ENCODE results near the gene PRDX3. TPM values are rescaled to one million over a fixed set of nuclear protein-coding genes. Genes with fewer than 3 reads are reported as not detected.
"Not testable (repeated sequence)": the region's sequence is repeated elsewhere in the genome, so short reads cannot be mapped to it uniquely, and the experiment has no call there.

The PRDX3 gene
- total RNA-seq, 1 donor from 2014 or later = 285 TPM

DNA sequence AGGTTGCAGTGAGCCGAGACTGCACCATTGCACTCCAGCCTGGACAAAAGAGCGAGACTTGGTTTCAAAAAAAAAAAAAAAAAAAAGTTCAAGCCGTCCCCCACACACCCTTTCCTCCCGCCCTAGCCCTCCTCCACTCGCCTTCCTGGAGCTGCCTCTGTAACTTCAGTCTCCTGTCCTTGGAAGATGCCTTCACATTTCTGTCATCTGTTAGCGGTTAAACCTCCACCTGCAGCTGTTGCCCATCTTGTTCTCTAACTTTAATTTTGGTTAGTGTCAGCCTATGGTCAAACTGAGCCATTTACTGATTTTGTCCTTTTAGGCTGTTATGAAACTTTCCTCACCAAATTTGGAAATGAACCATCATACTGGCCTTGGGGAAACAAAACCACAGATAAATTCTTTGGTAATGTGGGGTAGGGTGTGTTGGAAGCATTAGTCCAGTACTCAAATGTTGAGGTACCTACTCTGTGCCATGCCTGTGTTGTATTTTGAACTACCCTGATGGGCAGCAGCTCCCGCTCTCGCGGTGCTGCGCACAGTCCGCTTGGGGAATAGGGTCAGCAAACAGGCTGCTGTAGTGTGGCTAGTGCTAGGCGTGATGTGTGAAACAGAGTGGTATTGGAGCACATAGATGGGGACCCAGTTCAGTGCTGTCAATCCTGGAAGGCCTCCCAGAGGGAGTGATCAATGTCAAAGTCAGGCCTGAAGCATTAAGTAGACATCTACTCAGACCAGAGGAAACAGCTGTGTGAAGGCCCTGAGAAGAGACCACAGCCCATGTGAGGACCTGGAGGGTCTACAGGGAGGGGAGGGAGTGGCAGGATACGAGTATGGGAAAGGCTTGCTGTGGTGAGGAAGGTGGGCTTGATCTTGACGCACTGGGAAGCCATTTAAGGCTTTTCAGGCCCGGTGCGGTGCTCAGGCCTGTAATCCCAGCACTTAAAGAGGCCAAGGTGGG lies 40.0 kb downstream of the PRDX3 start:
- intact Hi-C loops (cut with DNase I) = no loop called here
- ATAC-seq = no peak
- DNase-seq (ENCODE audit: missing footprints) = no peak

DNA sequence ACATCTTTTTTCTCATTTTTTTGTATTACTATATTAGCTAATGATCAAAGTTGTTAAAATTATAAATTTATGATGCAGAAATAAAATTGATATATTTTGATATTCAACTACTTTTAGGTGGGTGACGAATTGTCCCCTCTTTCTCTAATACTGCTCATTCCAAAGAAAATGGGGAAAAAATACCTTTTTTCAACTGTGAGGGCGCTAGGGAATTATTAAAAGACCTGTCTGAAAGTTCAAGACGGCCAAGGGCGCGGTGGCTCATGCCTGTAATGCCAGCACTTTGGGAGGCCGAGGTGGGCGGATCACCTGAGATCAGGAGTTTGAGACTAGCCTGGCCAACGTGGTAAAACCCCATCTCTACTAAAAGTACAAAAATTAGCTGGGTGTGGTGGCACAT lies 40.7 kb downstream of the PRDX3 start:
- intact Hi-C loops (cut with DNase I); ATAC-seq; DNase-seq (ENCODE audit: missing footprints): not testable (repeated sequence)

DNA sequence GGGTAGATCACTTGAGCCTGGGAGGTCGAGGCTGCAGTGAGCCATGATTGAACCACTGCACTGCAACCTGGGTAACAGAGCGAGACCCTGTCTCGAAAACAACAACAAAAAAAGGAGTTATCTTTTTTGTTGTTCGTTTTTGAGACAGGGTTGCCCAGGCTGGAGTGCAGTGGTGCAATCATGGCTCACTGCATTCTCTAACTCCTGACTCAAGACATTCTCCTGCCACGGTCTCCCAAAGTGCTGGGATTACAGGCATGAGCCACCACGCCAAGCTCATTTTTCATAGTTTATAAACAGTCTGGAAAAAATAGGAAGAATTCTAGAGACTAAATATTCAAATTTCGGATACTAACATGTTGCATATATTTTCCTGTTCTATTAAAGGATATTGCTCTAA lies 42.5 kb downstream of the PRDX3 start:
- DNase-seq (ENCODE audit: missing footprints) (no peak), ATAC-seq (no peak)
- intact Hi-C loops (cut with DNase I) = no loop called here

DNA sequence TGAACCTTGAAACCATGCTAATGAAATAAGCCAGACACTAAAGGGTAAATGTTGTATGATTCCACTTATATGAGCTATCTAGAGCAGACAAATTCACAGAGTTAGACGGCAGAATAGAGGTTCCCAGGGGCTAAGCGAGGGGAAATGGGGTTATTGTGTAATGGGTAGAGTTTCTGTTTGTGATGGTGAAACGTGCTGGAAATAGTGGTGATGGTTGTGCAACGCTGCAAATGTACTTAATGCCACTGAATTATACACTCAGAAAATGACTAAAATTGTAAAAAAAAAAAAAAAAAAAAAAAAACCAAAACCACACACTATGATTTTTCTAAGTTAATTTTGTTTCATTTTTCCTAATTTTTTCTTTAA lies 43.1 kb downstream of the PRDX3 start:
- ATAC-seq = no peak
- intact Hi-C loops (cut with DNase I) = no loop called here

DNA sequence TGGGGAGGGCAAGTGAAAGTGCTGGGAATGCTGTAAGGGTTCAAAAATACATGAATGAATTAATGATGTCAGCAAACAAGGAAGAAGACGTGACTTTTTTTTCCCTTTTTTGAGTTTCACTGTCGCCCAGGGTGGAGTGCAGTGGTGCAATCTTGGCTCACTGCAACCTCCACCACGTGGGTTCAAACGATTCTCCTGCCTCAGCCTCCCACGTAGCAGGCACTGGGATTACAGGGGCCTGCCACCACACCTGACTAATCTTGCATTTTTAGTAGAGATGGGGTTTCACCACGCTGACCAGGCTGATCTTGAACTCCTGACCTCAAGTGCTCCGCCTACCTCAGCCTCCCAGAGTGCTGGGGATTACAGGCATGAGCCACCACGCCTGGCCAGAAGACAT lies 44.7 kb downstream of the PRDX3 start:
- ATAC-seq = no peak
- DNase-seq (ENCODE audit: missing footprints) = no peak
- intact Hi-C loops (cut with DNase I) = no loop called here

More for the DNA sequence above, 43.1 kb downstream of the PRDX3 start:
- no peak for DNase-seq (ENCODE audit: missing footprints)

DNA sequence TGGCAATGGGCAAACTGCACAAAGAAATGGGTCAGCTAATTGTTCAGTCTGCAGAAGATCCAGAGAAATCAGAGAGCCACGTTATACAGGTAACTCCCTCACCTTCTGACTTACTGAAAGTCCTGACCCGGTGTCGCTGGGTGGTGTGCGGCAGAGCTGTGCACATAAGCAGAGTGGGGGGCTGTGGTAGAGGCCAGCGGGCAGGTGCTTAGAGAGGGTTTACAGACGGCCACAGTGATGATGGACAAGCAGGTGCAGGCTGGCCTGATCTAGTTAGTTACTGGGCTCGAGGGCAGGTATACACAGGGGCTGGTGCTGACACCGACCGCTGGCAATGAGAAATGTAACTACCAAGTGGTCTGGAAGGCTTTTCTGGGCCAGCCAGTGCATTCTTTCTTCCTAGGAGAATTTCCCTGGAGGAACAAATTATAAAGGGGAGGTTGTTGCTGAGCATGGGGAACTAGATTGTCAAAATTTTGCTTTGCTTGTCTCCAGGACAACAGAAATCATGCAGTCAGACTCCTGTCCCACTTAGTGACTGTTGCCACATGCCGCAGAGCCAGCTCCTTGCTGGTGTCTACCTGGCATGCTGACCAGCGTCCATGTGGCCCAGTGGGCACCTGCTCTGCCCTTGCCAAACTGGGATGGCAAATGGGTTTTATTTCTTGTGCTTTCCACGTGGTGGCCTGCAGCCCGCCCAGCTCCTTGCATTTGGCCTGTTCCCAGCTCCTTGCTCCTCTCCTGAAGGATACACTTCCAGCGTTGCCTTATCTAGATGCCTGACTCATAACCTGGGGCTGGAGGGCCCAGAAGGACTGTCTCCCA lies 45.9 kb downstream of the PRDX3 start:
- intact Hi-C loops (cut with DNase I) = no loop called here
- ATAC-seq (no peak), DNase-seq (ENCODE audit: missing footprints) (no peak)

DNA sequence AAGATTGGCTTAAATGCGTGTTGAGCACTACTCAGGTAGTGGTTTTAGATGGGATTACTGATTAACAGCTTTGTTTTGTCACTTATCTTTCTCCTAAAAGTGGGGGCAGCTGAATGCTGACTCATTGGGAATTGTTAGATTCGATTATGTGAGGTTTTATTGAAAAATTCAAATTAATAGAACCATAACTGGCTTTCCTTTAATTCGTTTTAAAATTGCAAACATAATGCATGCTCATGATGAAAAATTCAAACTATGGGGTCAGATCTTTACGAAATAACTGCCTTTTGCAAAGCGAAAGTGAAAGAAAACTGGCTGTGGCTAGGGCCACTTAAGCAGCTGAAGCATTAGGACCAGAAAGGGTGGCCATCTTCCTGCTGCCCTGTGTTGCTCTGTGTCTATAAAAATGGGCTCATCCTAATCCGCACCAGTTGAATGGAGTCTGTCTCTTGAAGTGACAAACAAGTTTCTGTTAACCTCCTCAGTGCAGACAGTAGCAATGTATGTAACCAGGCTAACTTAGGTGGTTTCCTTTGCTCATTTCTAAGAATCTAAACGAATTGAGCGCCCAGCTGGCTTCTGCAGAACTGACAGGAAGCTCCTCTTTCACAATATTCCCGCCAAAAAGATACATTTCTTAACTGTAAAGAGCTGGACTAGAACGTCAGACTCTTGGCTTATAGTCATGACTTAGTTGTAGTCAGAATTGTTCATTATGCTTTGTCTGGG lies 46.9 kb downstream of the PRDX3 start:
- intact Hi-C loops (cut with DNase I) = no loop called here
- peak; percentile 63 for ATAC-seq
- no peak for DNase-seq (ENCODE audit: missing footprints)

DNA sequence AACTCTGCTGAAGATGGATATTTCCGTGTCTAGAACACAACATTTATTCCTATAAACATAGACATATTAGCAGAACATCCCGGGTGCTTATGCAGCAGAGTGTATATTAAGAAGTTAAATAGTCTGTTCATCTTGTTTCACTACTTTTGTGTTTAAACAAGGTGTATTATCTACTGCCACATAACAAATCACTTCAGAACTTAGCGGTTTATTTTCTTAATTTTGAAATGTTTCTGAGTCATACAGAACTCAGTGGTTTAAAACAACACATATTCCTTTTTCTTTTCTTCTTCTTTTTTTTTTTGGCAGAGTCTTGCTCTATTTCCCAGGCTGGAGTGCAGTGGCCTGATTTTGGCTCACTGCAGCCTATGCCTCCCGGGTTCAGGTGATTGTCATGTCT lies 48.9 kb downstream of the PRDX3 start:
- ATAC-seq = no peak
- intact Hi-C loops (cut with DNase I) = no loop called here
- no peak for DNase-seq (ENCODE audit: missing footprints)

DNA sequence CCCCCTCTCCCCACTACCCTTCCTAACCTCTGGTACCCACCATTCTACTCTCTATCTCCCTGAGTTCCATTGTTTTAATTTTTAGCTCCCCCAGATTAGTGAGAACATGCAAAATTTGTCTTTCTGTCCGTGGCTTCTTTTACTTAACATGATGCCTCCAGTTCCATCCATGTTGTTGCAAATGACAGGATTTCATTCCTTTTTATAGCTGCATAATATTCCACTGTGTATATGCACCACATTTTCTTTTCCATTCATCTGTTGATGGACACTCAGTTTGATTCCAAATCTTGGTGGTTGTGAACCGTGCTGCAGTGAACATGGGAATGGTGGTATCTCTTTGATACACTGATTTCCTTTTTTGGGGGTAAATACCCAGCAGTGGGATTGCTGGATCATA lies 52.7 kb downstream of the PRDX3 start:
- no peak for DNase-seq (ENCODE audit: missing footprints)
- intact Hi-C loops (cut with DNase I) = no loop called here
- no peak for ATAC-seq

DNA sequence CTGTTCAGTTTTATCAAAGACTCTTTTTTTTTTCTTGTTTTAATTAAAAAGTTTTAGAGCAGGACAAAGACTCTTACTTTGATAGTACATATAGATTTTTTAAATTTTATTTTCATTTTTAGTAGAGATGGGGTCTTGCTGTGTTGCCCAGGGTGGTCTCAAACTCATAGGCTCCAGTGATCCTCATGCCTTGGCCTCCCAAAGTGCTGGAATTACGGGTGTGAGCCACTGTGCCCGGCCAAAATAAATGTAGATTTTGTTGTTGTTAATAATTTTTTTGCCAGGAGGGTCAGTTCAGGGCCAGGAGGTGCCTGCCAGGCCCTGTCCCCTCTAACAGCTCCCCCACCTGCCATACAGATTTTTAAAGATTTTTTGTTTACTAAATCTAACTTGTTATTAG lies 57.7 kb downstream of the PRDX3 start:
- DNase-seq (ENCODE audit: missing footprints) = no peak
- intact Hi-C loops (cut with DNase I) = no loop called here
- ATAC-seq = no peak

DNA sequence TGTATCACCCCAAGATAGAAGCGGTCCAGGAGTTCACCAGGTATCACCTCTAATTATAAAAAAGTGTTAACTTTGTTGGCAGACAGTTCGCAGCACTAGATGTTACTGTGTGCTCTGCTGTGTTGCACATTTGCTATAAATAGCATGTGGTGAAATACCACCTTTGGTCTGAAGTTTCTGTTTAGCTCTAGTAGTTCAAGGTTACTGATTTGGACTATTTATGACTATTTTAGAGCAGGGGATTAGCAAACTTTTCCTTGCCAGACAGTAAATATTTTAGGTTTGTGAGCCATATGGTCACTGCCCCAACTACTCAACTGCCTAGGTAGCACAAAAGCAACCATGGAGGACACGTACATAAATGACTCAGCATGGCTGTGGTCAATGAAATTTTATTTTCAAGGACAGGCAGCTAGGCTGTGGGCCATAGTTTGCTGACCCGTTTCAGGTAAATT lies 58.2 kb downstream of the PRDX3 start:
- no peak for DNase-seq (ENCODE audit: missing footprints)
- ATAC-seq = peak; percentile 74
- intact Hi-C loops (cut with DNase I) = no loop called here

DNA sequence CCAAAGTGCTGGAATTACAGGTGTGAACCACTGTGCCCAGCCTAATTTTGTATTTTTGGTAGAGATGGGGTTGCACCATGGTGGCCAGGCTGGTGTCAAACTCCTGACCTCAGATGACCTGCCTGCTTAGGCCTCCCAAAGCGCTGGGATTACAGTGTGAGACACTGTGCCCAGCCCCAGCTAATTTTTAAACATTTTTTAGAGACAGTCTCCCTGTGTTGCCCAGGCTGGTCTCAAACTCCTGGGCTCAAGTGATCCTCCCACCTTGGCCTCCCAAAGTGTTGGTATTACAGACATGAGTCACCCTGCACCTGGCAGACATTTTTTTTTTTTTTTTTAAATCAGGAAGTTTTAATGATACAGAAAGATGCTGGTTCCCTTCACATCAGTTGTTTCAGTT lies 59.2 kb downstream of the PRDX3 start:
- DNase-seq (ENCODE audit: missing footprints) (no peak), ATAC-seq (no peak)
- intact Hi-C loops (cut with DNase I) = no loop called here

DNA sequence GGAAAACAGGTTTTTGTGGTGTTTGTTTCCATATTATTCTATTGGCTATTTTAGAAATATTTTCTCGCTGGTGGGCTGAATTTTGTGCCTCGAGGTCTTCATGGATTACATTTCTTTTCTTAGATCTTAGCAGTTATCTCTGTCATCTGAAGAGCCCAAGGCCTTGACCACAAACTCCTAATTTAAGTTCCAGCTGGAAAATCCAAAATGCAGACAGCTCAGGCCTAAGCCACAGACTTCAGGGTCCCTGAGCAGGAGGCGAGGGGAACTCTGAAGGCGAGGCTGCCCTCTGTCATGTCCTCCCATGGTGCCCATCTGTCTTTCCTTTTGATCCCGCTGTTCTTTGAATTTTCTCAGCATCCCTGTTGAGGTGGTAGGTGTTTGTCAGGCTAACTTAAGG lies 60.4 kb downstream of the PRDX3 start:
- DNase-seq (ENCODE audit: missing footprints) (no peak), ATAC-seq (no peak)
- intact Hi-C loops (cut with DNase I) = no loop called here

Other genes starting within 250 kb of the PRDX3 start
- gene NANOS1, start 149.1 kb downstream of the PRDX3 start, total RNA-seq = 16.0 TPM
- gene EIF3A, start 98.0 kb downstream of the PRDX3 start, total RNA-seq = 88.7 TPM
- gene DENND10, start 74.7 kb downstream of the PRDX3 start, total RNA-seq = 20.2 TPM
- 42.0 TPM for gene SFXN4, start 13.1 kb downstream of the PRDX3 start, total RNA-seq
- 48.6 TPM for gene GRK5, start 28.8 kb upstream of the PRDX3 start, total RNA-seq